H1 (cell line): ENCODE measurements around the gene MCM6. TPM values are rescaled to one million over a fixed set of nuclear protein-coding genes. Genes with fewer than 3 reads are reported as not detected.

Experiments used
- CTCF ChIA-PET: fragments of 300-600 bp; sonication (Branson Sonifier 250); formaldehyde crosslinking; loops from one replicate; lab custom pipeline; 2021; ENCODE audit not compliant: partially characterized antibody; lab: Charles Lee
- POLR2A ChIA-PET: fragments of 300-600 bp; sonication (Branson Sonifier 250); formaldehyde crosslinking; loops from one replicate; lab custom pipeline; 2021; ENCODE audit warnings: inconsistent platforms; ENCODE audit not compliant: partially characterized antibody; lab: Charles Lee
- DNase-seq, 2 experiments: peaks; one replicate each; pipeline versions ENCODE4 v3.0.0 to v3.0.0-alpha.2; 2010 to 2022; ENCODE audit warnings: low spot score in 2 of 2, low read depth in 1 of 2, mixed read lengths in 1 of 2
- FAIRE-seq: peaks from 2 replicates; lab custom pipeline; 2011; peaks lifted over from hg19 to GRCh38; lab: Jason Lieb, UNC
- H2AFZ ChIP-seq: 2 replicates; pipeline ENCODE4 v1.8.1; 2012; ENCODE audit warnings: low read length, inconsistent platforms
- H2AK5ac ChIP-seq: 2 replicates; pipeline ENCODE4 v1.6.1; 2013; ENCODE audit warnings: low read depth, low read length
- H2BK120ac ChIP-seq: replicated peaks from 2 replicates; pipeline ENCODE3; 2013; ENCODE audit warnings: low read depth, low read length, inconsistent platforms
- H2BK12ac ChIP-seq: 2 replicates; pipeline ENCODE4 v1.6.1; 2013; ENCODE audit warnings: low read depth, low read length
- H2BK15ac ChIP-seq: 2 replicates; pipeline ENCODE4 v1.6.1; 2013; ENCODE audit warnings: low read length
- H2BK20ac ChIP-seq: 2 replicates; pipeline ENCODE4 v1.6.1; 2013; ENCODE audit warnings: low read length
- H2BK5ac ChIP-seq: 2 replicates; pipeline ENCODE4 v1.6.1; 2013; ENCODE audit warnings: low read depth, low read length
- H3K14ac ChIP-seq: 2 replicates; pipeline ENCODE4 v1.6.1; 2013; ENCODE audit warnings: inconsistent platforms; ENCODE audit not compliant: insufficient read length
- H3K18ac ChIP-seq: 2 replicates; pipeline ENCODE4 v1.6.1; 2013; ENCODE audit warnings: low read length; ENCODE audit errors: extremely low read depth
- H3K23ac ChIP-seq: 2 replicates; pipeline ENCODE4 v1.6.1; 2013; ENCODE audit warnings: inconsistent platforms; ENCODE audit not compliant: insufficient read length
- H3K23me2 ChIP-seq: 2 replicates; pipeline ENCODE4 v1.6.1; 2013; ENCODE audit warnings: low read depth, low read length
- H3K27ac ChIP-seq: 2 replicates; pipeline ENCODE4 v1.6.1; 2011; ENCODE audit warnings: low read depth, low read length, inconsistent platforms
- H3K27me3 ChIP-seq, 4 experiments: replicated peaks in 1 of 4; 1 replicate in 1 of 4; 2 replicates in 3 of 4; pipeline versions ENCODE4 v1.6.1 to v1.8.1; 2011 to 2013; ENCODE audit warnings: low read length in 3 of 4, mild to moderate bottlenecking in 3 of 4, inconsistent platforms in 2 of 4, mixed read lengths in 2 of 4, moderate library complexity in 1 of 4; ENCODE audit not compliant: control insufficient read depth in 3 of 4, insufficient read depth in 3 of 4; ENCODE audit errors: extremely low read depth in 1 of 4
- H3K36me3 ChIP-seq, 4 experiments: 2 replicates each; pipeline versions ENCODE4 v1.6.1 to v1.8.1; 2011 to 2013; ENCODE audit warnings: mild to moderate bottlenecking in 4 of 4, low read length in 3 of 4, moderate library complexity in 2 of 4, control low read depth in 1 of 4, inconsistent platforms in 1 of 4; ENCODE audit not compliant: insufficient read depth in 4 of 4, control insufficient read depth in 2 of 4
- H3K4ac ChIP-seq: replicated peaks from 2 replicates; pipeline ENCODE3; 2013; ENCODE audit warnings: low read length, low read depth, mixed read lengths, inconsistent platforms; ENCODE audit not compliant: insufficient read length
- H3K4me1 ChIP-seq, 4 experiments: replicated peaks in 1 of 4; 1 replicate in 1 of 4; 2 replicates in 3 of 4; pipeline versions ENCODE4 v1.6.1 to v1.8.1; 2011 to 2013; ENCODE audit warnings: low read length in 3 of 4, inconsistent platforms in 2 of 4, mixed read lengths in 1 of 4; ENCODE audit not compliant: insufficient read depth in 4 of 4, control insufficient read depth in 3 of 4
- H3K4me2 ChIP-seq, 2 experiments: 2 replicates each; pipeline versions ENCODE4 v1.6.1 to v1.8.1; 2011 to 2013; ENCODE audit warnings: low read depth in 2 of 2, low read length in 2 of 2, control low read depth in 1 of 2, inconsistent platforms in 1 of 2, mild to moderate bottlenecking in 1 of 2; ENCODE audit not compliant: insufficient read depth in 1 of 2
- H3K4me3 ChIP-seq, 4 experiments: fragments of 200-600, 300-600 bp in 1 of 4; sonication (generic), shearing (Covaris generic), sonication (Bioruptor Twin) in 1 of 4; 2 replicates each; pipeline versions ENCODE4 v1.5.1 to v1.8.1; 2011 to 2016; ENCODE audit warnings: low read length in 4 of 4, low read depth in 3 of 4, control low read depth in 2 of 4, inconsistent platforms in 2 of 4, mild to moderate bottlenecking in 2 of 4, mixed read lengths in 1 of 4, moderate library complexity in 1 of 4; ENCODE audit not compliant: insufficient read depth in 2 of 4; ENCODE audit errors: extremely low read depth in 1 of 4
- H3K56ac ChIP-seq: replicated peaks from 2 replicates; pipeline ENCODE3; 2013; ENCODE audit warnings: low read depth, mild to moderate bottlenecking, mixed read lengths, low read length, inconsistent platforms; ENCODE audit not compliant: insufficient read length
- H3K79me1 ChIP-seq: 2 replicates; pipeline ENCODE4 v1.6.1; 2013; ENCODE audit warnings: low read depth, low read length, control low read depth
- H3K79me2 ChIP-seq, 2 experiments: 2 replicates each; pipeline versions ENCODE4 v1.6.1 to v1.8.1; 2012 to 2013; ENCODE audit warnings: low read length in 2 of 2, mild to moderate bottlenecking in 2 of 2, inconsistent platforms in 1 of 2; ENCODE audit not compliant: insufficient read depth in 2 of 2, control insufficient read depth in 1 of 2
- H3K9ac ChIP-seq, 4 experiments: replicated peaks in 1 of 4; 1 replicate in 1 of 4; 2 replicates in 3 of 4; pipeline versions ENCODE4 v1.6.1 to v1.8.1; 2011 to 2013; ENCODE audit warnings: low read depth in 3 of 4, low read length in 3 of 4, control low read depth in 2 of 4, mild to moderate bottlenecking in 2 of 4, moderate library complexity in 2 of 4, inconsistent platforms in 1 of 4; ENCODE audit errors: extremely low read depth in 1 of 4
- H3K9me3 ChIP-seq, 2 experiments: 2 replicates each; pipeline versions ENCODE4 v1.6.1 to v1.8.1; 2012 to 2013; ENCODE audit warnings: mild to moderate bottlenecking in 2 of 2, moderate library complexity in 2 of 2, control low read depth in 1 of 2, inconsistent platforms in 1 of 2, low read depth in 1 of 2, low read length in 1 of 2, mixed read lengths in 1 of 2; ENCODE audit not compliant: insufficient read depth in 2 of 2
- H4K20me1 ChIP-seq, 2 experiments: replicated peaks in 1 of 2; 2 replicates each; pipeline versions ENCODE3 to v1.8.1; 2011 to 2013; ENCODE audit warnings: inconsistent platforms in 2 of 2, low read length in 2 of 2, mild to moderate bottlenecking in 1 of 2; ENCODE audit not compliant: insufficient read depth in 2 of 2, control insufficient read depth in 1 of 2
- H4K5ac ChIP-seq: 2 replicates; pipeline ENCODE4 v1.6.1; 2013; ENCODE audit warnings: low read length, low read depth, mixed read lengths, inconsistent platforms; ENCODE audit not compliant: insufficient read length
- H4K8ac ChIP-seq: 2 replicates; pipeline ENCODE4 v1.8.0; 2013; ENCODE audit warnings: mild to moderate bottlenecking, moderate library complexity, low read length, inconsistent platforms; ENCODE audit not compliant: insufficient read depth; ENCODE audit errors: extremely low read depth
- H4K91ac ChIP-seq: replicated peaks from 2 replicates; pipeline ENCODE3; 2013; ENCODE audit warnings: low read length, mixed read lengths, inconsistent platforms; ENCODE audit not compliant: insufficient read length
- GTF2F1 ChIP-seq: IDR thresholded peaks from 2 replicates; pipeline ENCODE4 v1.6.1; 2012; ENCODE audit warnings: low read depth, low read length, improper control_type of control experiment, borderline replicate concordance
- JUND ChIP-seq: IDR thresholded peaks from 2 replicates; pipeline ENCODE4 v1.6.1; 2011; ENCODE audit warnings: mild to moderate bottlenecking, improper control_type of control experiment, low read length
- RXRA ChIP-seq: IDR thresholded peaks from 2 replicates; pipeline ENCODE4 v1.6.1; 2011; ENCODE audit warnings: low read depth, mild to moderate bottlenecking, low read length, moderate library complexity; ENCODE audit not compliant: insufficient read depth
- SP2 ChIP-seq: IDR thresholded peaks from 2 replicates; pipeline ENCODE4 v1.6.1; 2012; ENCODE audit warnings: mild to moderate bottlenecking, low read length, inconsistent platforms
- WGBS, 2 experiments: shearing (Covaris generic) in 1 of 2; methylation state at CpG; one replicate each; pipeline versions ENCODE4 v1.1.6 to v1.1.7; 2013 to 2015; ENCODE audit warnings: low lambda C conversion rate in 2 of 2, mixed read lengths in 2 of 2, inconsistent platforms in 1 of 2, low coverage in 1 of 2, missing lambda C conversion rate in 1 of 2; ENCODE audit not compliant: insufficient replicate concordance in 2 of 2, insufficient coverage in 1 of 2, insufficient read length in 1 of 2; ENCODE audit errors: extremely low coverage in 1 of 2, missing lambda C conversion rate in 1 of 2; 5-methylcytosine and 5-hydroxymethylcytosine counted together
- polyA plus RNA-seq, 7 experiments: library from polyadenylated mRNA; depleted of rRNA in 3 of 7; stranded (reverse) in 5 of 7; unstranded in 2 of 7; fragments of >200 nt in 5 of 7; fragments of 200-250 nt in 2 of 7; gene quantifications; 1 replicate in 5 of 7; 2 replicates in 1 of 7; 4 replicates in 1 of 7; pipeline versions ENCODE4 v1.2.1 to v1.2.3, GENCODE V29; 2011 to 2013; ENCODE audit warnings: missing spikeins in 2 of 7, mixed read lengths in 2 of 7
- total RNA-seq: library from RNA; stranded (reverse); fragmentation: NEBNext Ultra II Directional; extraction: Animal tissue kit (Norgen Biotek cat#: 25700); gene quantifications from 2 replicates; pipeline ENCODE4 v1.2.1, GENCODE V29; 2021

Gene MCM6
- total and polyA plus RNA-seq, 2 of the 8 experiments (the other 6 are each of a cell fraction or from before 2014, with no cell fraction given), result 60.2 to 134 TPM

- H3K56ac ChIP-seq, result no peak overlapping the region
- H3K9me3 ChIP-seq, result peaks cover 15 to 29% of the 10 kb centered on the region in 2 experiments
- FAIRE-seq (no peak), DNase-seq (no peak)
- no peak overlapping the region for H2BK20ac ChIP-seq
- no peaks in the 10 kb centered on the region for H3K36me3 ChIP-seq
- H3K27me3 ChIP-seq, result no peaks in the 10 kb centered on the region
- H3K4me2 ChIP-seq, result no peak overlapping the region
- 85% methylated on average over 2 of the region's 2 CpGs; no CpG with 5 or more reads in 1 of the 2 experiments for WGBS, 2 experiments
- no peaks in the 10 kb centered on the region for H4K20me1 ChIP-seq
- TF ChIP-seq SP2, result no peak
- TF ChIP-seq RXRA, result no peak
- no peak for TF ChIP-seq JUND
- TF ChIP-seq GTF2F1, result no peak
- no peak overlapping the region for H4K5ac ChIP-seq
- no peak overlapping the region for H4K91ac ChIP-seq
- ChIA-PET POLR2A (no interaction called here), CTCF (interaction anchor here (1.8 kb wide), 1 partner anchor 111 kb away, joined by 4 read pairs; no protein-coding TSS in a partner anchor)
- H2BK15ac ChIP-seq, result no peak overlapping the region
- H4K8ac ChIP-seq, result no peak overlapping the region
- no peaks in the 10 kb centered on the region for H3K23me2 ChIP-seq
- no peak overlapping the region for H3K4ac ChIP-seq
- H2BK120ac ChIP-seq, result no peak overlapping the region
- no peak overlapping the region for H2AFZ ChIP-seq
- H2BK12ac ChIP-seq, result no peak overlapping the region
- H2AK5ac ChIP-seq, result no peak overlapping the region
- no peak overlapping the region for H3K18ac ChIP-seq
- H3K23ac ChIP-seq, result no peak overlapping the region
- H3K14ac ChIP-seq, result no peak overlapping the region
- no peak overlapping the region for H3K9ac ChIP-seq
- no peak overlapping the region for H3K27ac ChIP-seq
- H2BK5ac ChIP-seq, result no peak overlapping the region
- H3K79me2 ChIP-seq, result no peaks in the 10 kb centered on the region
- no peaks in the 10 kb centered on the region for H3K79me1 ChIP-seq
- H3K4me3 ChIP-seq, result no peak overlapping the region
- H3K4me1 ChIP-seq, result no peaks in the 10 kb centered on the region
Measured at GRCh38 chr2:135803278-135803677, 73.0 kb downstream of the MCM6 start.
